DMS114 treated with DMSO at 0.1 percent for 48 hours (cell line): ENCODE results near the gene FSTL5.
"Not testable (repeated sequence)": the region's sequence is repeated elsewhere in the genome, so short reads cannot be mapped to it uniquely, and the experiment has no call there.

ENCODE experiments used
- DNase-seq: peaks from one replicate; lab custom pipeline; 2025; ENCODE audit not compliant: unreplicated experiment; lab: John Stamatoyannopoulos, UW

FSTL5 gene

DNA sequence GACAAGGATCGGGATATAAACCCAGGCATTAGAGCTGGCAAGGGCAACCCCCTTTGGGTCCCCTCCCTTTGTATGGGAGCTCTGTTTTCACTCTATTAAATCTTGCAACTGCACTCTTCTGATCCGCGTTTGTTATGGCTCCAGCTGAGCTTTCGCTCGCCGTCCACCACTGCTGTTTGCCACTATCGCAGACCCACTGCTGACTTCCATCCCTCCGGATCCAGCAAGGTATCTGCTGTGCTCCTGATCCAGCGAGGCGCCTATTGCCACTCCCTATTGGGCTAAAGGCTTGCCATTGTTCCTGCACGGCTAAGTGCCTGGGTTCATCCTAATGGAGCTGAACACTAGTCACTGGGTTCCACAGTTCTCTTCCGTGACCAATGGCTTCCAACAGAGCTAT lies 59.9 kb downstream of the FSTL5 start:
- DNase-seq, result not testable (repeated sequence)

DNA sequence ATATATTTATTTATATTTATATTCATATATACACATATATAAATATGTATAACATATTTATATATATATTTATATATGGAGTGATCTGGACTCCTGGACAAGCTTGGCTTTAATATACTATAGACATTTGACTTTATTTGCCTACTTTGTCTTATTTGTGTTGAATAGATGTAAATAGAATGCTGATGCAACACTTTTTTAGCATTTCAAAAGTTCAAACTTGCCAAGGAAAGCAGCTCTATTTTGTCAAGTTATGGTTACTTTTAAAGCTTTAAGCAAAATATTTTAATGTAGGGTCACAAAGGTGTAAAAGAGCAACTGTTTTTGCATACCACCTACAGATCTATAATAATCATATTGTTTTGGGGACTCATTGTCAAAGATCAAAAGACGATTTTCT lies 61.1 kb downstream of the FSTL5 start:
- DNase-seq, result no peak

DNA sequence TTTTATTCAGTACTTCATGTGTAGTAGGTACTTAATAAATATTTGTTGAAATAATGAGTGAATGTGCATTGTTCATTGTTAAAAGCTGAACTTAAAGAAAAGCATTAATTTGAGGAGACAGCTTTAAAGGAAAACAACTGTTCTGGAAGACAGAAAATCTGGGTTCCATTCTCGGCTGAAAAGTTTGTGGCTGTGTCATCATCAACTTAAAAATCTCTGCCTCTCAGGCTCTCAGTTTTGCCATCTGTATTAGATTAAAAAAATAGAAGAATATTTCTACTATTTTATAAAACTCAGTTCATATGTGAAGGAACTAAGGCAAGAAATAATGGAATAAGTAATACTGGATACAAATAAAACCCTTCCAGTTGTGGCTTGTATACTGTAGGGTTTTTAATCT lies 62.5 kb downstream of the FSTL5 start:
- no peak for DNase-seq

DNA sequence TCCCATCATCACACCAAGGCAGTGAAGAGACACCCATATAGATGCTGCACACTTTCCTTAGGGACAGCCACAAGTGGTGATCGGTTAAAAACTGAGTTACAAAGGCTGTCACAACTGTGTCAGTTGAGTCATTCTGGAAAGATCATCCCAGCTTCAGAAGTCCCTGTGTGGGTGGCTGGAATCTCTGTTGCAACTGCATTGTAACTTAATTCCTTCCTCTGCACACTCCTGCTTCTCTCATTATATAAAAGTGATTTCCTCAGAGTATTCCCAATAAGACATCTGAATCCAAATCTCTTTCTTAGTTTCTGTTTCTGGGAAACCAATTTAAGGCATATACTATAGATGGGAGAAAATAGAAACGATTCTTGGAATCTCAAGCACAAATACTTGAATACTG lies 88.1 kb downstream of the FSTL5 start:
- DNase-seq, result no peak

DNA sequence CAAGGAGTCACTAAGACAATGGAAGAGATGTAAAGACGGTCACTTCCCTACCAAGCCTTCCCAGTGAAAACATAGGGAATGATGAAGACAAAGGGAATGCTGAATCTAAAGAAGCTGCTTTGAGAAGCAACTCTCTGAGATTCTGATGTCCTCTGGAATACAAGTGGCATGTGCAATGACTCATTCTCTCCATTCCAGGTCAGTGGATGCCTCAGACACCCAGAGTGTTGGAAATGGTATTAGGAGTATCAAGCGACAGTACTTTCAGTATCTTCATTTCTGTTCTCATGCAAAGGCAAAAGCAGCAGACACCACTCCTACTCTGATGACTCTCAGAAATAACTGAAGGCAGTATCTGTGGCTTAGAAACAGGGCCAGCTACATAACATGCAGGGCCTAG lies 102.6 kb downstream of the FSTL5 start:
- DNase-seq, result no peak

DNA sequence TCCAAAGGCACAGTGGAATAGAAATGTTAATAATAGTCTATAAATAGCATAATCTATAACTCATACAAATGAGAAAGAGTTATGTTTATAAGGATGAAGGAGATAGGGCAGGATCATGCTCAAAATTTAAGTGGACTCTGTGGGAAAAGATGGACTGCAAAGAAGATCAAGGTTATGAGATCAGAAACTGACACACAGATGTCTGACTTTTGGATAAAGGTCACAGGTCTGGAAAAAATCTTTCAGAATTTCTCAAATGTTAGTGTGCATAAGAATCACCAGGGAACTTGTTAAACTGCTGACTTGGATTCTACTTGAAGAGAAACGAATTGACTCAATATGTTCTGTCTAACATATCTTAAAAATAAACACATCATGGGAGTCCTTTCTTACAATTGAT lies 104.1 kb downstream of the FSTL5 start:
- DNase-seq, result no peak

DNA sequence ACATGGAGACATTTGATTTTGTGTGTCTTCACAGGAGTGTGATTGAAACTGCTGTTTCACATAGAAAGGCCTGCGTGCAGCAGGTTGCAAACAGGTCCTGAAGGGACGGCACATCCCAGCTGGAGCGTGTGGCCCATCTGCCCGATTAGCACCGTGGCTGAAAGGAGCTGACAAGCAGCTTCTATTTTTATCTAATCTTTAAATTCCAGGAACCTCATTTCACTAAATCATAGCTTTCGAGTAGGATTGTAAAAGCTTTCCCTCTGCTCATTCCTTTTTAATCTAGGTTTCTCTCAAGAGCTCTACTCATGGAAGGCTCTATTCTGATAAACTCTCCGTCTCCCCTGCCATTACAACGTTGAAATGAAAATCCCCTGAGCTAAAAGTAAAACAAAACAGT lies 106.8 kb downstream of the FSTL5 start:
- no peak for DNase-seq

DNA sequence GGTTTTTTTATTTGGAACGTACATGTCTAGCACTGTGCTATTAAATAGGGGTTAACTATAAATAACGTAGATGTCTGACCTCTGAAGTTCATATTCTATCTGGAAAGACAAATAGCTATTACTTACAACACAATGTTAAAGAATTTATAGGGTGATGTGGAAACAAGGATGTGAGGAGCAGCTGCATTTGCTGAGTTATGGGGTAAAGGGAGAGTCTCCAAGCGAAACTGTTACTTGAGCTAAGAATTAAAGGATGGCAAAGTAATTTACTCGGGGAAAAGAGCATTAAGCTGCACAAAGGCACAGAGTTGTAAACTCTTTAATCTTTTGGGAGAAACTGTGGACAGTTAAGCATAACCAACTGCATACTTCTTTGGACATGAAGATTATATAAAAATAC lies 117.7 kb downstream of the FSTL5 start:
- DNase-seq, result no peak

DNA sequence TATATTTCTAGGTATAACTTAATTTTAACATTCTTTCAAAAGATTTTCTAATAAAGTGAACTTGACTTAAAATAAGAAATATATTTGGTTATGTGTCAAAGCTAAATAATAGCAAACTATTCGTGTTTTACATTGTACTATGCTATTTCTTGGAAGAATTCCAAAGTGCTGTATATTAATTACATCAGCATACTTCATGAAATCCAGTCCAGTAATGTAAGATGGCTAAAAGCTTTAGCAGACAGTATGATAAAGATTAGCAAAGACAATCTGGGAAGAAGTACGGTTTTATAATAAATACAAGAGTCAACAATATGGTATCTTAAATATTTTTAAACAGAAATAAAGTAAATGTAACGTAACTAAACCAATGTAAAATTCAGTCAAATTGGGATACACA lies 125.7 kb downstream of the FSTL5 start:
- DNase-seq, result no peak

DNA sequence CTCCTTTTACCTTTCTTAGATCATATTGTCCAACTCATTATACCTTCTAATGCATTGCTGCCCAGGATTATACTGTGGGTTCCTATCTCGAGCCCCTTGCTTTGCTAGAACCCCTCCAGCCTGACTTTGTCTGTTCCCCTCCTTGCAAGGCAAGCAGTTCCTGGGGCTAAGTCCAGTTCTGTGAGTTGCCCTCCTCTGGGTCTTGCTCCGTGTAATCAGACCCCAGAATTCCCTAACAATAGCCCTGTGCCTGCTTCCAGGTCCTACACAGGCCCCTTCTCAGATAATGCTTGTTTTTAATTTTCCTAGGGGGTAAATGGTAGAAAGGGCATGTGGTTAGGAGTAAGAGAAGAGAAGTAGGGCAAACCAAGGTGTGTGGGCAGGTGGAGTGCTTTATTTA lies 145.9 kb downstream of the FSTL5 start:
- no peak for DNase-seq

DNA sequence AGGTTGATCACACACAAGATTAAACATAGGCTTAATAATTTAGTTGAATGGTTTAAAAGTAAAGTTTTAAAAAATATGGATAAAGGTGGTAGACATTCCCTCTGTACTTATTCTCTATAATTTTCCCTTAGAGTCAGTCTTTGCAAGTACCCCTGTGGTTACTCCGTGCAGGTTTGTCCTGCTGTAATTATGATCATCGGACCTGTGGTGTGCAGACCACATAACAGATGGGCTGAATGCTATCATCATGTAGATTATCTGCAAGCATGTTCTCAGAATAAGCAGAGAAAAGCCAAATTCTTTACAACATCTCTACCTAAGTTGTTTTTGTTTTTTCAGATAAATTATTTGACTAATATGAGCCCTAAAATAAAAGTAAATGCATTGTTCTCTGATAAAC lies 146.8 kb downstream of the FSTL5 start:
- DNase-seq, result no peak

DNA sequence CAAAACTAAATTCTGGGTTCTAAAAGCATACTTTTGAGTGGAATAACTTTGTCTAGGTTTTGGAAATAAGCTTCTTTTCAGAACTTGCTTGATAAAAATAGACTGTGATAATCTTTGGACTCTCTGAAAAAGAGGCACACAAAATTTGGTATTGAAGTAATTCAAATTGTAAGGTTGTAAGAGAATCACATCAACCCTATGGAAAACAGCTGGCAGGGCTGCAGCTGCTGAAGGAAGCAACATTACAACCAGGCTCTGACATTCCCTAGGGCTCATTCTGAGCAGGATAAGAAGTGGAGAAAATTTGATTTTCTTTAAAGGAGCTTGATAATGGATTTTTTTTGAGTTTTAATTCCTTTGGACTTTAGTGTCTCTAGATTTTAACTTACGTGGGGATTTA lies 147.6 kb downstream of the FSTL5 start:
- no peak for DNase-seq

DNA sequence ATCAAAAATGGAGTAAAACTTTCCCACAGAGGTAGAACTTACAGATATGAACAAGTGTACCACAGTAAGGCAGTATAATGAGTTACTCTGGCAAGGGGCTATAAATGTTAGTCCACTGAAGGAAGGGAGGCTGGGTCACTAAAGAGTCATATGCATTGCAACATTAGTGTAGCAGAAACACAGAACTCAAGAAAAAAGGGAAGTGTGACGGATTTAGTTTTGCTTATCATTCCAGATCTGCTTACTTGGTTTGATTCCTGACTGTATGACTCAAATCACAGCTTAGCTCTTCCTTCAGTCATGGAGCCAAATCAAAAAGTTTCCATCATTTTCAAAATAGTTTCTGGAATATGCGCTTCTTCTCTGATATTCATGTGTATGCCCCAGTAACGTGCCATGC lies 148.7 kb downstream of the FSTL5 start:
- DNase-seq, result no peak

DNA sequence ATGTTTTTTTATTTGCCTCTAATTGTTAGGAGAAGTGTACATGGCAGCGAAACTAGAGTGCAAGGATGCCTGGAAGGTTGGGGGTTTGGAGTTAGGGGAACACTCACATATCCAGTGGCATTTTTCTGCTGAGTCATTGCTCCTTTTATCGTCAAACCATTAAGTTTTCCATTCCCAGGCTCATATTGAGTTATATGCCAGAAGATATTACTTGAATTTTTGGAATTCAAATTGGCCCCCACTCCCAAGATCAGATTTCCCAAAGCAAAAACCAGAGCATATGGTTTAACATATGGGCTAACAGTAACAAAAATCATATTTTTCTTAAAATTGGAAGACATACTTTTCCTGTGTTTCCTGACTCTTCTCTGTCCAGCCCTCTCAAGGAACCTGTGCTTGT lies 152.7 kb downstream of the FSTL5 start:
- DNase-seq, result no peak

DNA sequence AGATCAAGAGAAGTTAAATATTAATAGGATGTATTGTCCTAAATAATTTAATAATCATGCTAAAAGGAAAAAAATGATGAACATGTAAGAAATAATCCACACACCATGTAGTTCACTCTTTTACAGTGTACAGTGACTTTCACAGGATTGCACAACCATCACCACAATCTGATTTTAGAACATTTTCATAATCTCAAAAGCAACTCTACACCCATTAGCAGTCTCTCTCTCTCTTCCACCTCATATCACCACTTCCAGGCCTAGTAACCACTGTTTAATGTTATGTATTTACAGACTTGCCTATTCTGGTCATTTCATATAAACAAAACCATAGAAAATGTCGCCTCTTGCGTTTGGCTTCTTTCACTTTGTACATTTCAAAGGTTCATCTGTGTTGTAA lies 153.4 kb downstream of the FSTL5 start:
- DNase-seq, result no peak

DNA sequence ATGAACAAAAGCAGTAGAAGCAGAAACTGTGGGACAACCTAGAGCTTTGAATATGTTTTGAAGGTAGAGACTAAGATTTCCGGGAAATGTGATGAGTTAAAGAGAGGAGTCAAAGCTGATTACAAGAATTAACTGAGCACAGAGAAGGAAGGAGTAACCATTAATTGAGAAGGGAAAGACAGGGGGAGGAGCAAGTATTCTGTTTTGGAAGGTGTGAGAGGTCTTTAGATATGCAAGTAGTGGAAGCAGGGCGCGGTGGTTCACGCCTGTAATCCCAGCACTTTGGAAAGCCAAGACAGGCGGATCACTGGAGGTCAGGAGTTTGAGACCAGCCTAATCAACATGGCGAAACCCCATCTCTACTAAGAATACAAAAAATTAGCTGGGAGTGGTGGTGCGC lies 171.5 kb downstream of the FSTL5 start:
- no peak for DNase-seq

DNA sequence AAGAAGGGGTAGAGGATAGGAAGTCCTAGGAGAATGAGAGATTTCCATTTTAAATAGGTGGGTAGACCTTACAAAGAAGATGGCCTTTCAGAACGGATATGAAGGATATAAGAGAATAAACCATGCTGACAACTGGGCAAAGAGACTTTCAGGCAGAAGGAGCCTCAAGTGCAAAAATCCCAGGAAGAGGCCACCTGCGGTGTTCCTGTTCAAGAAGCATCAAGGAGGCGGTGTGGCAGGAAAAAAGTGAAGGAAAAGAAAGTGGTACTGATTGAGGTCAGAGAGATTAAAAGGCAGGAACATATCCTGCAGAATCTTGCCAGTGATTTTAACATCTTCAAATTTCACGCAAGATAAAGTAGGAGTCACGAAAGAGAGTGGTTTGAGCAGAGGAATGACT lies 172.0 kb downstream of the FSTL5 start:
- DNase-seq, result no peak

DNA sequence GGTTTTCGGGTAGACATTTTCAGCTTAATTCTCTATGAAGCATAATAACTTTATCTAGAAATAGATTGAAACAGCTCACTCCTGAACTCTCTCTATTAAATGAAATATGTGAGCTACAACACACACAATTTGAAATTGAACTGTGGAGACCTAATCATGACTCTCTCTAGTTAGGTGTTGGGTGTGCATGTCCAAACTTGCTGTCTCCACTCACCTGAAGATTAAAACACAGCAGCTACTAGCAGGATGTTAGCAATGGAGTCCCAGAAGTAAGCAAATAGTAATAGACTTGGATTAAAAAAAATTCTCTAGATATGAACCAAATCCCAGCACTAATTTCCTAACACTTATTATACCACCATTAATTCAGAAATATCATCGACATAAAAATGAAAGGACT lies 173.1 kb downstream of the FSTL5 start:
- DNase-seq, result no peak

DNA sequence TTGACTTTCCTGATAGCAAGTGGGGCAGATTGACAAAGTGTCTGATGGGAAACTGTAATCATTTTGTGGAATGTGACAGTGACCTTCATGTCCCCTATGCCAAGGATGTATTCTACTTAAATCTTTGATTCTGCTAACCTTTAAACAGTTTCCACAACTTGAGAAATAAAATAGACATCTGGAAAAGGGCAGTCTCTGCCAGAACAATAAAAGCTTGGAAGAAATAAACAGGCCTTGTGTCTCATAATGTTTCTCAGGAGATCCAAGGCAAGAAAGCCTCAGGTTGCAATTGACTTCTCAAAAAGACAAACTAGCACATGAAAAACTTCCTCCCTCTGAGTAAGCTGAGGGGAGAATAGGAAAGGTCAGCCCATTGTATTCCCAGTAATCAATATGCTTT lies 174.9 kb downstream of the FSTL5 start:
- no peak for DNase-seq

DNA sequence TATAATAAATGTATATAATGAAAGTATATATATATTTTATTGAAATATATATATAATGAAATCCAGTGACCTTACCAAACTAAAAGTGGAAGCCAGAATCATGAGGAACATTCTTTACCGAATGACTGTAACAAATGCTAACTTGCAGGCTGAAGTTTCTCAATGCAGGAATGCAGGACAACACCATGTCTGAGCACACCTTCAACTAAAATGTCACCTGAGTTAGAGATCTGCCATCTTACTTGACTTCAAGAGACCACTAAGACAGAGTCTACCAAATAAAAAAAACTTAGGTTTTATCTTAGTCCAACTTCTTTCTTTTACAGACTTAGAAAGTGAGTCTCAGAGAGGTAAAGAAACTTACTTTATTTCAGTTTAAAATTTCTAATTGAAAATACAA lies 176.2 kb downstream of the FSTL5 start:
- DNase-seq, result no peak

DNA sequence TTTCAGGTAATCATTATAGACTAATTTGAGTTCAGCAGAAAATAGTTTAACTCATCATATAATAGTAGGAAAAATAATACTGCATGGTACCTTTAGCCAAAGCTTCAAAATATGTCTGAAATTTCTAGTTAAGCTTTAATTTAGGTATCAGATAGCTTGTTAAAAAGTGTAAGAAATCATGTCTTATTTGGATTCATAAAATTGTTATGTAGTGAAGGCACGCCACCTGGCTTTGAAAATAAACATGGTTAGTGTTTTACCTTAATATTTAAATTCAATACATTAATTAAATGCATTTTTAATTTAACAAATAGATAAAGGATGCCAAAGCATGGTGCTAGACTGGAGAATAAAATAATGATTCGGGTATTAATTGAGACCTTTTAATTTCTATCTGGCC lies 211.4 kb downstream of the FSTL5 start:
- DNase-seq, result no peak

DNA sequence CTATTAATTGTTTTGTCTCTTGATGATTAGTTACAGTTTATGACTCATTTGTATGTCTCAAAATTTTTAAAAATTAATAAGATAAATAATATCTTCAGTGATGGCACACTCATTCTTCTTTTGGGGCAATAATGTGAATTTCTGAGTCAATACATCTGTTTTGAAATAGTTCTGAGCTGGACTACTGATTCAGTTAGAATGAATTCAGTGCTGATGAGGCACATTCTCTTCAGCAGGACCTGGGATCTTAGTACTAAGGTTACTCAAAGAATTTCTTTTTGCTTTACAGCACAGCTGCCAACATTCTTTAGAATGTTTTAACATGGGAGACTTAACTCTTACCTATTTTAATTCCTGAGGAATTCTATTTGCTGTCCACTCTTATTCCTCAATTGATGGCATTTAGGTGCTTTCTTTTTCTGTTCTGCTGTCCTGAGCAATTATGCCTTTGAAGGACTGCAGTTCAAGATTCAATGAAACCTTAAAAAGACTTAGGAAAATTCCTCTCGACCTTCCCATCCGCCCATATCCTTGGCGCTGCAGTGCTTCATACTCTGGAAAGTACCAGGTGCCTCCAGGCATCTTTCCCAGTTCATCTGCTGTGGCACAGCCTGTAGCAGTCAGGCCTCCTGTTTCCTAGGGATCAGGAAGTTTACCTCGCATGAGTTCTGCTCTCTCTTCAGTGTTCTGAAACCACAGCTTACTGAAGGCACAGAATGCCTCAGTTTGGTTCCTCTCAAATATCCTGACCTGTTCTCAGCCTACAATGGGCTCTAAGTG lies 213.7 kb downstream of the FSTL5 start:
- no peak for DNase-seq

DNA sequence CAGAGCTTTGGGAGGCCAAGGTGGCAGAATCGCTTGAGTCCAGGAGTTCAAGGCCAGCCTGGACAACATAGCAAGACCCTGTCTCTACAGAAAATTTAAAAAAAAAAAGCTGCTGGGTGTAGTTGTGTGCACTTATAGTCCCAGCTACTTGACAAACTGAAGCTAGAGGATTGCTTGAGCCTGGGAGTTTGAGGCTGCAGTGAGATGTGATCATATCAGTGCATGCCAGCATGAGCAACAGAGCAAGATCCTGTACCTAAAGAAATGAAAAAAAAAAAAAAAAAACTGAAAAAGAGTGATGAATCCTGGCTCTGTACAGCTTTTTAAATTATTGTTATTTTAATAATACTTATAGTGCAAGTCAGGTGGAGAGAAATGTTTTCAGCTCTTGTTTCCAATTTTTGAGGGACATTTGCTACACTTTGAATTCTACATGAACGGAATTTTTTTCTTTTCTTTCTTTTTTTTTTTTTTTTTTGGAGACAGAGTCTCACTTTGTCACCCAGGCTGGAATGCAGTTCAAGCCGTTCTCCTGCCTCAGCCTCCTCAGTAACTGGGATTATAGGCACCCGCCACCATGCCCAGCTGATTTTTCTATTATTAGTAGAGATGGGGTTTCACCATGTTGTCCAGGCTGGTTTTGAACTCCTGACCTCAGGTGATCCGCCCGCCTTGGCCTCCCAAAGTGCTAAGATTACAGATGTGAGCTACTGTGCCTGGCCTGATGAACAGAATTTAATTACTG lies 215.6 kb downstream of the FSTL5 start:
- no peak for DNase-seq
